HG02798 (cell line): Measurements from ENCODE around the gene STXBP6.

Experiments used
- ATAC-seq: cut with Tn5 transposase; IDR thresholded peaks from one replicate; pipeline ENCODE4 v1.9.1; 2021; ENCODE audit warnings: mild to moderate bottlenecking; ENCODE audit not compliant: unreplicated experiment, poor library complexity

Gene STXBP6

DNA sequence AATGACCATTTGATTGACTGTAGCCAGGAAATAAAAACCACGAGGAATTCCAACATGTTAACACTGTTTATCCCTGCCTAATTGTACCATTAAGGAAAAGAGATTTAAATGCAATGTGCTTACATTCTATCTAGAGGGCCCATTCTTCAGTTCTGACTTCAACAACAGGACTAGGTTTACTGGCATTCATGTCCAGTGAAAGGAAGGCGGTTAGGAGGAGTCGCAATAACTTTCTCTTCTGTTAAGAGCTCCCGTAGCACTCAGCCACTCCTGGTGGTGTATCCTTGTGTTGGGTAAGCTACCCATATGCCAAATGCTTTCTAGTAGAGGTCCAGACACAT, 154.7 kb downstream of the STXBP6 start:
- ATAC-seq: no peak

- no peak for ATAC-seq
These were observed 155.2 kb downstream of the STXBP6 start for GRCh38 chr14:24894583-24895242.

DNA sequence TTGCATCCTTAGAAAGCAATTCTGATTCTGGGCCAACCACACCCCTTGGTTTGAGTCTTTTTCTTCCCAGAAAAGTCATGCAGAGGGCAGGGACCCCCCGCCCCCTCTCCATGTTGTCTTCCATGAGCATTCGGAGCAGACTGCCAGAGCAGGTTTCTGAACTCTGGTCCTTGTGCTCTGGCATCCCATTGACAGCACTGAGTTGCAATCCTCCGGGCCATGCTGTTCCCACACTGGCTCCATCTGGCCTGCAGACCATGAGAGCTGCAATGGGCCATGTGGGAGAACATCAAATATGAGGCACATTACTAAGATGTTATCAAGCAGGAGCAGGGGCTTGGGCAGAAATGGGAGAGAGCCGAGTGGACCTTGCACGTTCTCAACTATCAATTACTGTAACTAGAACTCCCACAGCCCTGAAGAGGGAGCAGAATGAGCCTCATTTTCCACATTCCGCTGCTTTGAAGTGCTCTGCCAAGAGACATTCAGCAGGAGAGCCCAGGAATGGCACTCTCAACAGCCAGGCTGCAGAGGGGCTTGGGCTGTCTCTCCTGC, 157.4 kb downstream of the STXBP6 start:
- no peak for ATAC-seq

- ATAC-seq: no peak
These were observed 157.9 kb downstream of the STXBP6 start for GRCh38 chr14:24891987-24892496.

DNA sequence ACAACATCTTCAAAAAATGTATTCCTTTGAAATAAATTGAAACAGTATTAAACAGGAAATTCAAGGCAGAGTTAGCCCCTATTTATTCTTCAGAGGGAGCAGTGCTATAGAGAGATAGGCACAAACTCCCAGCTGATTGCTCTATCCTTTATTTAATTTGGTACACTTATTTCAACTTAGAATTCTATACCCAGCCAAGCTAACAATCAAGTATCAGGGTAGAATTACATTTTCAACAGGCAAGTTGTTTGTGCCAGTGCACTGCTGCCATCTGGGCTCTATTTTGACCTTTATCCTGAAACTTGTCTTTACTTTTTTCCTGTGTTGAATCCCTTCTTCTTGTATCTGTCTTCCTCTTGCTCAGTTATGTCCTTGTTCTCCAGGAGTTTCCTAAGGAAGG, 159.2 kb downstream of the STXBP6 start:
- no peak for ATAC-seq

DNA sequence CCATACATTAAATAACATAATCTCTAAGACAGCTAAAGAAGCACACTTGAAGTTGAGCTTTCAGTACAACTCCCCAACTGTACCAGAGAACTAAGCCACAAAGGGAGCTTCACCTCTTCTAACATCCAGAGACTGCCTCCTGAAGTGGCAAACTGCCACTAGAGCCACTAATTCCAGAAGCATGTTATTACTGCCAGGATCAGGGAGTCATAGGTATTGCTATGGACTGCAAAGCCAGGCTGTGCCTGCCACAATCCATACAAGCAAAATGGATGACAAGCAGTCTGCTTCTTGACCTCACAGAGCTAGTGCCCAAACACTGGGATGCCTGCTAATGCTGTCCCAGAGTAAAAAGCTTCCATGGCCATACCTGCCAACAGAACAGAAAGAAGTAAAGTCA, 160.1 kb downstream of the STXBP6 start:
- no peak for ATAC-seq

- no peak for ATAC-seq
These were observed 161.4 kb downstream of the STXBP6 start for GRCh38 chr14:24888532-24888931.

- ATAC-seq: no peak
These were observed 162.2 kb downstream of the STXBP6 start for GRCh38 chr14:24887623-24888304.

GRCh38 chr14:24885410-24885913, 164.5 kb downstream of the STXBP6 start:
- no peak for ATAC-seq

- ATAC-seq: no peak
These were observed 166.4 kb downstream of the STXBP6 start for GRCh38 chr14:24883576-24883975.

DNA sequence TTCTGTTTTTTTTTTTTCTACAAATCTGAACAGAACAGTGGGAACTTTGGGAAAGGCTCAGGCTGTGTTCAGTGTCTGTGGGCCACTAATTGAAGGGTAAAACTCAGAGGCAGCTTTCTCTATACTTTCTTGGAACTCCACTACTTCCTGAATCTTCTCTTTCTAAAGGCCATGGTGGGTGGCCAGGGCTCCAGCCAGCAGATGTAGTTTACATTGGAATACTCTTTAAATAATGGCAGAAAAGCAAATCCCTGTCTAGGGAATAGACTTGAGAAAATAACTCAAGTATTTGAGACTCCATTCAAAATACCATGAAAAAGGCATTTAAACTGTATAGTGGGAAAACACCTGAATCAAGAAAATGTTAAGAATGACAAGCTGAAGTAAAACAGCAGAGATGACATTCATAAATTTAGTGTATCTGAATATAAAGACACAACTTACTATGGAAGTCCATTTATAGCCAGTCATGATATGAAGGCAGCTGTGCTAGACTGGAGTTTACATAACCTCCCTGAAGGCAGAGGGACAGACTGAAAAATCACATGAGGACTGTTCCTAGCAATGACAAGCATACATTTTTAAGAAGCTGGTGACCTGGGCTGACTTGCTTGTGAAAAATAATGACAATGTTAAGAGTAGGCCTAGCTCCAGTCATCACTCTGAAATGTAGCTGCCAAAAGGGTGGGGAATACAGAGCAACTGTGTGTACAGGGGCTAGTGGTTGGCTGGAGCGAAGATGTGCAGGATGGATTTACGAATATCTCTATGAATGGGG, 168.6 kb downstream of the STXBP6 start:
- no peak for ATAC-seq

GRCh38 chr14:24880689-24881088, 169.3 kb downstream of the STXBP6 start:
- no peak for ATAC-seq

- ATAC-seq: no peak
These were observed 170.1 kb downstream of the STXBP6 start for GRCh38 chr14:24879661-24880386.

GRCh38 chr14:24876996-24877395, 173.0 kb downstream of the STXBP6 start:
- no peak for ATAC-seq

DNA sequence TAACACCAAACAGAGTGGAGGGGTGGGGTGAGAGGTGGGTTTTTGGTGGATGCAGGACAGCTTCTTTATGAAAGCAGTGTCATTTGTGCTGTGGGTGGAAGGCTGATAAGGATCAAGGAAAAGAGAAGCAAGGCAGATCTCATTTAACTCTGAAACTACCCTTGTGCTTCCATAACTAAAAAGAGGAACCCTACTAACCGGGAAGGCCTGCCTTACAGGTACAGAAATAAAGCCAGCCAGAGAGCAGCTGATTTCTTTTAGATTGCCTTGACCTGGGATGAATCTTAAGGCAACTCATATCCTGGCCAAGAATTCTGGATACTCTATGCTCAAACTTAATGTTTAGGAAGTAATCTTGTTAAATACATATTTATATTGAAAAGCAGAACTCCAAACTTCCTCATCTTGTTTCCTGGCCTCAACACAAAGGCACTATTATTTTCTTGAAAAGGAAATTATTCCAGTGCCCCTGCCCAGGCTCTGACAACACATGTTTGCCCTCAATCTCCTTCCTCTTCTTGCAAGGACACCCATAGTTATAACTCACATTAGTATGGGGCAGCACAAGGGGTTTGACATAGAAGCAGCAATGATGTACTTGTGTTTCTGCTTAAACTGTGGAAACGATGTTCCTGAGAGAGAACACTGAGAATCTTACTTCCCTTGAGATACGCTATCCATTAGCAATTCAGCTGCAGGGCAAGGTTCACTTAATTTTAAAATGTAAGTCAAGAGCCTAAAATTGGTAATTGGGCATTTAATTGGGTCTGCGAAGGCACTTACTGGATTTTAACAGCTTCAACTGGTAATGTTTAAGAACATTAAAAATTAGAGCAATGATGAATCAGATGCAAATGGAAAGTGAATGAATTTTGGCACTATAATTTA, 173.7 kb downstream of the STXBP6 start:
- ATAC-seq: no peak

- ATAC-seq: no peak
These were observed 174.6 kb downstream of the STXBP6 start for GRCh38 chr14:24875203-24875838.

DNA sequence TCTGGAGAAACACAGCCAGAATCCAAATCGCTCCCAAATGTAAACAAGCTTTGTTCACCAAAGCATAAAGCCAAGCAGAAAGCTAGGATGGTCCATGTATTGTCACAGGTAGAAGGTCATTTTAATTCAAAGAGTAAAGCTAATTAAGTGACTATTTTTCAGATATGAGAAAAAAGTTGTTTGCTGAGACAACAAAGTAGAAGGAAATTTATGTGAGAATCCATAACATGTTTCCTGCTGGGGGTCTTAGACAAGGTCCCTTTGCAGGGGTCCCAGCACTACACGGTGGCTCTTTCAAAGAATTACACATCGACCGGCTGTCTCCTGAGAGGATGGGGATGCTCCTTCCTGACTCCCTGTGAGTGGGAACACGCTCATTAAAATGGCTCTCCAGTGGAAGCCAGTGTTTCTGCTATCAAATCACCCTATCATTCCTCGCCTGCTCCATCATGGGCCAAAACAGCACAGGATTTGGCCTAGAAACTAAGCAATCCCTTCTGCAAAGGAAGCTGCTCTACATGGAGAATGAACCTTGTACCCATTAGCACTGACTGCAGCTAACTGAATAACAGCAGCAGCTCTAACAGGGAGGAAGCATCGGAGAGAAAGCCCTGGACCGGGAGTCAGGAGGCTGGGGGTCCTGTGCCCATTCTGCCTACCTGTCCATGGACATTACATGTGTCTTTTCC, 175.3 kb downstream of the STXBP6 start:
- no peak for ATAC-seq

- no peak for ATAC-seq
These were observed 176.4 kb downstream of the STXBP6 start for GRCh38 chr14:24873551-24873950.
